AG08395 (cell line): ENCODE data around the gene ATP23.

Experiments used
- DNase-seq: peaks from one replicate; pipeline ENCODE4 v3.0.0; 2012; ENCODE audit warnings: mixed read lengths, low spot score

Gene ATP23, protein sequence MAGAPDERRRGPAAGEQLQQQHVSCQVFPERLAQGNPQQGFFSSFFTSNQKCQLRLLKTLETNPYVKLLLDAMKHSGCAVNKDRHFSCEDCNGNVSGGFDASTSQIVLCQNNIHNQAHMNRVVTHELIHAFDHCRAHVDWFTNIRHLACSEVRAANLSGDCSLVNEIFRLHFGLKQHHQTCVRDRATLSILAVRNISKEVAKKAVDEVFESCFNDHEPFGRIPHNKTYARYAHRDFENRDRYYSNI

DNA sequence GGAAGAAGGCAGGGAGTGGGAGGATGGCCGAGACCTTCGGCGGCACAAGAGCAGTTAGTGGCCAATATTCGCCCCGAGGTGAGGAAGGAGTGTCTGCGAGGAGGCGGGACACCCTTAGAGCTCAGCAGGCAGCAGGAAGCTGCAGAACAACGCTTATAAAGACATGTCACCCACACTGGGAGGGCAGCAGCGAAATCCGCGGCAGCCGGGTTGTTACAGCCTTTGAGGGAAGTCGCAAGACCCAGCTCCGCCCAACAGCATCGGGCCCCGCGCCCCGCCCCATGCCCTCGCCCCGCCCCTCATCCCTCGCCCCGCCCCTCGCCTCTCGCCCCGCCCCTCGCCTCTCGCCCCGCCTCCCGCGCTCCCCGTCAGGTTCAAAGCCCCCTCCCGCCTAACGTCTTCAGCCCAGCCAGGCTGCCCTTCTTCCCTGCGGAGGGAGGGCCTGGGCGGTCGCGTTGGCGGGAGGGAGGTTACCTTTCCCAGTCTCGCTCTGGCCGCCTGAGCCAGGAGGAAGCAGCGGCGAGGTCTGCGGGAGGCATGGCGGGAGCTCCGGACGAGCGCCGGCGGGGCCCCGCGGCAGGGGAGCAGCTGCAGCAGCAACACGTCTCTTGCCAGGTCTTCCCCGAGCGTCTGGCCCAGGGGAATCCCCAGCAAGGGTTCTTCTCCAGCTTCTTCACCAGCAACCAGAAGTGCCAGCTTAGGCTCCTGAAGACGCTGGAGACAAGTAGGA is at the start of gene ATP23:
TSS of gene ATP23 (plus strand) at position 403 of the 730 bp plus-strand sequence. CDS start at position 538, 135 bp downstream.
- peak; percentile 95 for DNase-seq

DNA sequence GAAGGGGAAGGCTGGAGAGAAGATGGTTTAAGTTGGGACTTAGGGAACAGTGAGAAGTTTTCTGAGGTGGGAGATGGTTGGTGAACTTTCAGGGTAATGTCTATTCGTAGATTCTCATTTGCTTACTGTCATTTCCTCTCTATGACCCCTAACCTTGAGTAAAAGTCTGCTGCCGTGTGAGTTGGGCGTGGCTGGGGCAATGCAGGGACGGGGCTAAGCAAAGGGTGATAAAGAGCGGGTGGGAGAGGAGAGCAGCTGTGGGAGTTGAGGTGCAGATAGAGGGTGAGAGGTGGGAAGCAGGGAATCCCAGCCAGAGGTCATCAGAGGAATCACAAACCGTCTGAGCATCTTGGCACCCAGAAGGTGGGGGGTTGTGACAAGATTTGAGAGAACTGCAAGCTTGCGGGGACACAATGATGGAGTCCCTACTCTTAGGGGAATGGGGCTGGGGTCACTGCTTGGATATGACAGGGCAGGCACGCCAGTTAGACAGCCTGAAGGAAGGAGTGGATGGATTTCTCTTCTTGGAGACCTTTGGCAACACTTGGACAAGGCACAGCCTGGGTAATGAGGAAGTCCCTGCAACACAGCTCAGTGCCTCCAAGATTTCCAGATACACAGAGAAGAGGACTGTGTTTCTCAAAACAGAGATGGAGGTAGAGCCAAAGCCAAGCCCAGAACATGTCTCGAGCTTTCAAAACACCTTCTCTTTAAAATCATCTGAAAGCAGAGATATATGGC is 49.0 kb upstream of the ATP23 start:
- no peak for DNase-seq

DNA sequence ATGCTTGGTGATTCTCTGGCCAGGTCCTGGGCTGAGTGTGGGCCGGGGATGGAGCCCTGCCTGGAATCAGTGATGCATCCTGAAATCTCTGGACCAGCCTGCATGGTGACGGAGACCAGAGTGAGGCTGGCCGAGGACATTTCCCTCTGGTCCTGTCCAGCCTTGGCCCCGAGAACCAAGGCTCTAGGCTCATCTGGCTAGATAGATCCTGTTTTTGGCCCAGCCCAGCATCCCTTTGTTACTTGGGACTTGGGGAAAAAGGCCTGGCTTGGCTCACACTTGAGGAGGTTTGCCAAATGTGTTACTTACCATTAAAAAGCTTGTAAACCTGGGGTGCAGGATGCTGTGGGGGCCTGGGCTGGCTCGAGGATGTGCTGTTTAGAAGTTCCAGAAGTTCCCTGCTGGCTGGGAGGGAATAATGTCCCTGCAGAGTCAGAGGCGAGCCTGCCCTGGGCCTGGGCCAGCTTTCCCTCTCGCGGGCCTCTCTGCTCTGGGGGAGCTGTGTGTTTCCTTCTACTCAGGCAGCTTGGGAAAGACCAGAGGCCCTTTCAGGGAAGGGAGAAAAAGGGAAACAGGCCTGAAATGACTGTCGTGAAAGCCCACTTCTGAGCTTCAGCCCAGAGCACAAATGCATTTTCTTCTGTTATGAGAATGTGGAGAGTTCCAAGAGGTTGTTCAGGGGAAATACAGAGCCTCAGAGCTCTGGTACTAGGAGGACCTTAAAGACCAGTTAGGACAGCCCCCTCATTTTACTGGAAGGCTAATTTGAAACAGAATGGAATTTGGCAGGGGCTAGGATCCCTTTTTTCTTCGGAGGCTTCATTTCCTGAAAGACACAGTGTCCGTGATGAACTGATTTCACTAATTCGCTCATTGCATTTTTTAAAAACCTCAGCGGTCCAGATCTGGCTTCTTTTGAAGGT is 47.7 kb upstream of the ATP23 start:
- peak; percentile 79 for DNase-seq

DNA sequence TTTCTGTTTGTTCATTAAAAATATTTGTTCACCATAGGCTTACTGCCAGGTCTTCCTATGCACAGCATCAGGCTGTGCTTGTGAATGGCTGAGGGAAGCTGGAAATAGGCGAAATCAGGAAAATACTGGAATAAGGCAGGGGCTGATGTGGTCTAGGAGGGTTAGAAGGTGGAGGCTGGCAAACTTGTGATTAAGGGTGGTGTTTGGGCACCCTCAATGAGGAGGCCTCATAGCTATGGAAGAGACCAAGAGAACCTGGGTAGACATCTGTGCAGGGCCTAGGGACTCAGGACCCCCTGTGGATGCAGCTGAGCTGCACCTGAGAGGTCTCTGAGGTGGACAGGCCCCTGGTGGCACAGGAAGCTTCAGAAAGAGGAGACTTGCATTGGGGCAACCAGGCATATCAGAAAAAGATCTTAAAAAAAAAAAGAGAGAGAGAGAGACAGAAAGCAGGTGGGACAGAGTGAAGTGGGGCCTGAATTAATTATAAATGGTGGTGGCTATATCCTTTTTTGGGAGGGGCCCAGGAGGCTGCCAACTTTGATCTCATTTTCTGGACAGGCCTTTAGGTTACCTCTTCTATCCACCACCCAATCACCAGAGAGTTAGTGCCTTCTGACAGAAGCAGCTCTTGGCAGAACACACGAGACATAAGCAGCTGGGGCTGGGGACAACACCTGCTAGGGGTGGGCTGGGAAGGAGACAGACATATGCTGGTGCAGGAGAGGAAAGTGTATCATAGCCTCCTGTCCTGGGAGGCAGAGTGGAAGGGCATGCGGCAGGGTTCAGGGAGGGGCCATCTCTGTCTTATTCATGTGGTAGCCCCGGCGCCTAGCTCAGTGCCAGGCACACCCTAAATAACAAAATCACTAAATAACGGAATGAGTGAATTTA is 46.7 kb upstream of the ATP23 start:
- no peak for DNase-seq

DNA sequence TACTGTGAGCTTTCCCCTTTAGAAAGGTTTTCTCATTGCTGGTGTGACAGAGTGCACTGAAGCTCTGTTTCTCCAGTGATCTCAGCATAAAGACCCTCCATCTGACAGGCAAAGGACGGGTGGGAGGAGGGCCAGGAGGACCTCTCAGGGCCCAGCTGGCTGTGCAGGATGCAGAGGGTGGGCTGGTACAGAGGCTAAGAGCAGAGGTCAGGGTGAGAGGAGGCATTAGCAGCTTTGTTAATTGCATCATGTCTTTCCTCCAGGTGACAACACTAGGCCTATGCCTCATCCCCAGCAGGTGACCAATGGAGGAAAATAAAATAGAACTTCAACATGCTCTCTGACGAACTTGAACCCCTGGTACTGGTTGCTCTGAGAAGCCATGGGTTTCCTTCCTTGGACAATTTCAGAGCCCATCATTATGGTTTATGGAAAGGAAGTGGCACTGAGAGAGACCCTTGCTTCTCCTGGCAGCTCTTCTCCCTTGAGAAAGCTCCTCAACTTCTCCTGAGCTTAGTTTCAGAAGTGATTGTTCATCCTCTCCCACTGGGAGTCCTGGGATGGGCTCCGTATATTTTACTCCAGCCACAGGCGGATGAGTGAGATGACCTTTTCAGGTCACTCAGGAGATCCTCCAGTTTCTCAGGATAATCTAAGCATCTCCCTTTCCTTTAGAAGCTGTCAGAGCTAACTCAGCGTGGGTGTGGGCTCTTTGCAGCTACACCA is 45.8 kb upstream of the ATP23 start:
- DNase-seq: no peak

DNA sequence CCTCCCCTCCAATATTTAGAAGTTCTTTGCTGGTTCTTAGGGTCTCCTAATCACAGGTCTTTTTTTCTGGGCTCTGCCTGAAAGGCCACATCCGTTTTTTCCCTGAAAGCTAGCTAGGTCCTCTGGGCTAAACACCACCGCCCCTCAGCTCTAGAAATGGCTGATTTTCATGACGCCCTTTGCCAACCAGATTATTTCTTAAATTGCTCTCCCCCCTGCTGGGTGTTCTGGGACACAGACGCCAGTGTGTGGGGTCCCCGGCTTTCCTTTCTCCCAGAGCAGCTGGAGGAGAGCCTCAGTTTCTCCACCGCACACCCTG is 45.3 kb upstream of the ATP23 start:
- no peak for DNase-seq

DNA sequence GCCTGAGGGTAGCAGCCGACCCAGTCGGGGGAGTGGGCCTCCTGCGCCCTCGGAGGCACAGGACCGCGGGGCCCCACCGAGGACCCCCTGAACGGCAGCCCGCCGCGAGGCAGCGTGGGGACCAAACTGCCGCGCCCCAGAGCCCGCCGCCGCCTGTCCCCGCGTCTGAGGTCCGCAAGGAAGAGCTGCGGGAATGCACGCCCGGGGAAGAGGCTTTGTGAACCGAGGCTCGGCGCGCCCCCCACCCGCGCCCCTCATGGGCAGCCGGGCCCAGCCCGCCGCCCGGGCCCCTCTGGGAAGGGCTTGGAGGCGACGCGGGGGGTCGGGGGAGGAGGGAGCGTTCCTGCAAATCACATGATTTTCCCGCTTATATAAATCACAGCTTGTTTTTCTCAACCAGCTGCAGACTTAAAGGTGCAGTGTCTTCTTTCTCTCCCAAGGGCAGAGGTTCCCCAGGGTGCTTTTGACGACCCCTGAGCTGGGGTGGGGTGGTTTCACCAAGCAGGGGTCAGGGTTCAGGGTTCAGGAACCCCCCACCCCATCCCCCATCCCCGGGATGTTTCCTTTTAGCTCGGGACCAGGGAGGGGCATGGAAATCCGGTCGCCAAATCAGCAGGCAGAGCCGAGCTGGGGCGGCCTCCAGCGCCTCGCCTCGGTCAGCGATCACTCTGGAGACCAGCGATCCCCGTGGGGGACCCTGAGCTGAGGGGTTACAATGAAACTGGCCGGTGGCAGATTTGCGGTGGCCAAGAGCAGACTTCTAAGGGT is 44.7 kb upstream of the ATP23 start:
- DNase-seq: peak; percentile 67

DNA sequence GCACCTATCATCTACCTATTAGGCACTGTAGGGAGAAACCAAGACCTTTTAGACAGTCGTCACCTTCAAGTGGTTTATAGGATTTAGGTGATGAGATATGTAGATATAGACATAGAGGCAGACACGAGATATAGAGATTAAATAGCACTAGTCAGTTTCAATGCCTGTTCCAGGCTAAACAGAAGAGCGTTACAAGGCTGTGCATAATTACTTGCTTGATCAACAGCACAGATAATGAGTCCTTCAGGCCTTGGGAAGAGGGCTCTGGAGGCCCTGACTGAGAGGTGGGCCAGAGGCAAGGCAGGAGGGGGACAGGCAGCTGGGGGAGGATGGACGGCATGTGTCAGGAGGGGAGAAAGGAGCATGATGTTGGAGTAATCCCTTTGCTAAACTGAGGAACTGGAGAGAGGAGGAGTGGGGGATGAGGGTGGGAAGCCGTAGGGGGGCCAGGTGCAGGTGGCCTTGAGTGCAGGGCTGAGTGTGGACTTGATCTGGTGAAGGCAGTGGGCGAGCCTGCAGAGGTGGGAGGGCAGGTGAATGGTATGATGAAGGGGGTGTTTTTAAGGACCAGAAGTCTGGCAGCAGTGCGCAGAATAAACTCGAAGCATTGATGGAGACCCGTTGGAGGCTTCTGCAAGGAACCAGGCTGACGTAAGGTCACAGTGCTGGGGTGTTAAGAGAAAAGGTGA is 43.9 kb upstream of the ATP23 start:
- DNase-seq: no peak

DNA sequence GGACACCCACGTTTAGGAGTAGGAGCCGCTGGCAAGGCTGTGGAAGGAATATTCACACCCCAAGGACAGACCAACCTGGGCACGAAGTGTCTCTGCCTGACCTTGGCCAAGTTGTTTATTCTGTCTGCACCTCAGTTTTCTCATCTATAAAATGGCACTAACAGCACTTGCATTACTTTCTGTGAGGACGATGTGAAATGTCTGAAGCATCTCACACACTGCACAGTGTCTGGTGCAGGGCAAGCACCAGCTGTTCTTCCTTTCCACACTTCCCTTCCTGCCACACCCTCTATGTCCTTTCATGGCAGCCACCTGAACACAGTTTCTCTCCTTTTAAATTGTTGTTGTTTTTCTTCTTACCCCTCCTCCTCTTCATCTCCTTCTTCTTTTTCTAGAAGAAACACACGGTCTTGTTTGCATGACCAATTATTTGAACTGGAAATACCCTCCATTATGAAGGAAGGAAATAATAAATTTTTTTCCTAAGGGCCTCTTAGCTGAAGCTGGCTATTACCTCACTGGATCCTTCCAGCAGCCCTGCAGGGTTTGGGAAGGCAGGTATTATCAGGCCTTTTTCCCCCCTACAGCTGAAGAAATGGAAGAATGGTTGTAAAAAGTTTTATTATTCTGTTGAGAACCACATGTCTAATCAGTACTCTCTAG is 42.9 kb upstream of the ATP23 start:
- DNase-seq: no peak

DNA sequence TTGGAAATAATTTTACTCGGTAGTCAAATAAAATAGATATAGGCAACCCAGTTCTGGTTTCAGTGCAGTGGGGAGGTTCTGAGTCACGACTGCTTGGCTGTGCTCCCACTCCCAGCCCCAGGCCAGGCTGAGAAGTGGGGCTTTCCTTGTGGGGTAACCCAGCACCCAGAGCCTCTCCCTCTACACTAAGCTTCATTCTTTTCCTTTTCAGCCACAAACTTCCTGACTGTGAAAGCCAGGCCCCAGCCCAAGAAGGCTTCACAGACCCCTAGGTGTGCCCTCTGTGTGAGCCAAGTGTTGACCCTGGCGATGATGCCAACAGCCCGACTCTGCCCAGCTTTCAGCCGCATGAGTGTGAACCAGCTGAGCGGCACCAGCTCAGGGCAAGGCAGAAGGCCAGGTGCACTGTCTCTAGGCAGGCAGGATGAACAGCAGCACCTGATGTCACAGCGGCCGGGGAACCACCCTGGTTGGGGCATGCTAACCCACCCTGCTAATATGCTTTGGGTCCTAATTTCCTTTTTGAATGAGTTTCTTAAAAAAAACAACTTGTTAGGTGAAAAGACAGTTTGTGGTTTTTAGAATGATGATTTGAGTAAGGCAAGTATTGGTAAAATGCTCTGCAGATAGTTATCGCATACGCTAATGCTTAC is 42.2 kb upstream of the ATP23 start:
- DNase-seq: peak; percentile 36

DNA sequence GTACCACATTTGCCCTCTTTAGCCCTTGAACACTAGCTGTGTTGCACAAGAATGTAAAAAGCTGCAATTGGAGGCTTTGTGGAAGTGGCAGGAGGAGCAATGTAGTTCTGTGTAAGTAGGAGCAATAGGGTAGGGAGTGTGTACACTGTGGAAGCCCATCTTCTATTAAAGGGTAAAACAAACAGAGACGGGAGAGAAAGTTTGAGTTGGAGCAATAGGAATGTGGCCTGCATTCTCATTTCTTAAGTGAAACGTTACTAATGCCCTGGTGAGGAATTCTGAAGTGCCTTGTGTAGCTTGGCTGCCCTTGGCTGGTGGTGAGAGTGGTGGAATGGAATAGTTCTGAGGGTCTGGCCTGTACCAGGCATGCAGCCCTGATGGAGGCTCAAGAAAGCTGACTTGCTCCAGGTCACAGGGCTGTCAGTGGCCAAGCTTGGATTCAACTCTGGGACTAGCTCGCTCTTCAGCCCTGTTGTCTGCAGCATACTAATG is 38.8 kb upstream of the ATP23 start:
- no peak for DNase-seq

DNA sequence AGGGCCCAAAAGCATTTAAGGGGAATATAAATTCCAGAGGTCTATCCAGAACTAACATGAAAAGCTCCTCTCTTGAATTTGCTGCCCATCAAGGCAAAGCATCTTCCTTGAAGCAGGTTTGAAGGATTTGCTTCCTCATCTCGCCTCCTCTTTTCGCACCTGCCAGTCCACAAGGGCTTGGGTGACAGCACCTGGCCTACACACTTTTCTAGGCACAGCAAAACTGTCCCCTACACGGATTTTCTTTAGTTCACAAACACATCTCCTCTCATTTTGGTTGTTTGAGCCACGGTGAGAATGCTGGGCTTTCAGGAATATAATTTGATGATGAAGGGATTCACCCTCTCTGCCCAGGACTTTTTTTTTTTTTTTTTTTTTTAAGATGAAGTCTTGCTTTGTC is 36.9 kb upstream of the ATP23 start:
- DNase-seq: no peak

DNA sequence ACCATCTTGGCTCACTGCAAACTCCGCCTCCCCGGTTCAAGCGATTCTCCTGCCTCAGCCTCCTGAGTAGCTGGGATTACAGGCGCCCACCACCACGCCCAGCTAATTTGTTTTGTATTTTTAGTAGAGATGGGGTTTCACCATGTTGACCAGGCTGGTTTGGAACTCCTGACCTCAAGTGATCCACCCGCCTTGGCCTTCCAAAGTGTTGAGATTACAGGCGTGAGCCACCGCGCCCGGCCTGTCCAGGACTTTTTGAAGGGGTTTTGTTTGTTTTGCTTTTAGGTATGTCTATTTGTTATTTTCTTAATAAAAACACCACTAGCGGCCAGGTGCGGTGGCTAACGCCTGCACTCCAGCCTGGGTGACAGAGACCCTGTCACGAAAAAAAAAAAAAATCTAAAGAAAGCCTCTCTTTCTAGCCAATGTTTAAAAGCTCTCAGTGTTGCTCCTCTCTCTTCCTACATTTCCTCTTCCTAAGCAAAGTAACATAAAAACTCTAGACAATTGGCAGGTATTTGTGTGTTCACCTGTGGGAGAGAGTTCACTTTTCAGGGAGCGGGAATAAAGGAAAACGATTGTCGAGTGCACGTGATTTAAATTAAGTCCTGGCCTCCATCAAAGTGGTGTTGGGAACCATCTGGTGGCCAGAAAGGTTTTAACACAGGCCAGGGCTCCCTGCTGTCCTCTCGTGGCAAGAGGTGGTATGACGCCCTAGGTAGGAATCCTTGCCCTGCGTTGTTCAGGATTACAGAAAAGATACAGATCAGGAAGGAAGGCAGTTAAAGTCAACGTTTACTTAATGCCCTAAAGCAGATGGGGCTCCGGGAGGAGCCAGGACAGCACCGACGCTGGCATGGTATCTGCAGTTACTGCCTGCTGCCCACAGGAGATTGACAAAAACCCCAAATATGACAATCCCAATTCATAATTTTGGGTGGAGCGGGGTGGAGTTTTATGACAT is 36.2 kb upstream of the ATP23 start:
- DNase-seq: peak; percentile 87

DNA sequence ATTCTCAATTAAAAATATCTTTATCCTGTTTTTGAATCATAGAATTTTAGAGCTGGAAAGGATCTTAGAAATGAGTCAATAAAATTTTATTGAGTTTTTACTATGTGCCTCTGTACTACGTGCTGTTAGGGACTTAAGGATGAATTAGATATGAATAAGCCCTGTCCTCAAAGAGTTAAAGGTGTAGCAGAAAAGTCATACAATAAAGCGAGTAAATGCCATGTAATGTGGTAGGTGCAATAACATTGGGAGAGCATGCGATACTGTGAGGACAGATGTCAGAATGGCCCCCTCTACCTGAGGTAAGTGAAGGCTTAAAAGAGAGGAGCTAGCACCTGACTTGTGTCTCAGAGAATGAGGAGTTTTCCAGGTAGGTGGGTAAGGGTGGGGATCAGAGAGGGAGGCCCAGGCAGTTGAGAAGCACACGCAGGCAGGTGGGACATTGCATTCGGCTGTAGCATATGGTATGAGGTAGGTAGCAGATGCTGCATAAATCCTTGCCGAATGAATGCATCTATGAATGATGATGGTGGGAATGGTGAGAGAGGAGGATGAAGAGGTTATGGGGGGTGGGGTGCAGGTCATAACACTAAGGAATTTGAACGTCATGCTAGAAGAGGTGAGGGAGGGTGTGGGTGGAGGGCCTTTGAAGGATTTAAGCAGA is 35.4 kb upstream of the ATP23 start:
- DNase-seq: no peak

DNA sequence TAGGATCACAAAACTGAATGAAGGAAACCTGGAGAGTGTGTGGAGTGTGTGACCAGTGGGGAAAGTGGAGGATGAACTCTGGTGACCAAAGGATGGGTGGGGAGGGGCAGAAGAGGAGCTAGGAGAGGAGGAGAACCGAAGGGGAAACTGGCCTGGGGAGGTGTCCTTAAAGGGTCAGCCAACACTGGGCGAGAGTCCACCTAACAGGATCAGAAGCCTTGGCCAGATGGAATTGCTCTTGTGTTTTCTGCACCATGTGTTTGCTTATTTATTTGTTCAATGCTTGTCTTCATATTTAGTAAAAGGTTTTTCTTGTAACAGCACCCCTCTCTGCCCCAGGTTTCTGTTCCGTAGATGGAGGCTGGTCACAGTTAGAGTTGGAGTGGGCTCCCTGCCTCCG is 34.5 kb upstream of the ATP23 start:
- DNase-seq: no peak

DNA sequence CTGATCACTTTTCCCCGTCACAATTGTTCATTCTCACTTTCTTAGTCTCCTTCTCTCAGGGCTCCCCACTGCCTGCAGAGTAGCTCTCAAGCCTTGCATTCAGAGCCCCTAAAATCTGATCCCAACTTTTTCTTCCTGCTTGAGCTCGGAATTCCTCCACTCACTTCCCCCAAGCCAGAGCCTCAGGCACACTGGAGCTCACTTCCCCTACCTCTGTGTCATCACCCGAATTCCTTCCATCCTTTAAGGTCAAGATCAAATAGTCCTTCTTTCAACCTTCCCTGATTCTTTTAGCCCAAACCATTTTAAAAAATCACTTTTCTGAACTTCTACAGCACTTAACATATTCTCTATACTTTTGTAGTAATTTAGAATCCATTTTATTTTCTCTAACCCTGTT is 34.1 kb upstream of the ATP23 start:
- DNase-seq: no peak
